Neural crest cell (in vitro differentiated cells): ENCODE results near the gene S100PBP. TPM values are rescaled to one million over a fixed set of nuclear protein-coding genes. Genes with fewer than 3 reads are reported as not detected.

Source experiments
- DNase-seq: peaks from one replicate; pipeline ENCODE4 v3.0.0; 2021; ENCODE audit warnings: low read depth, mixed read lengths, low spot score
- H3K27ac Mint-ChIP-seq: one replicate; pipeline ENCODE4 v1.8.0; 2021; ENCODE audit warnings: mild to moderate bottlenecking, mixed read lengths; ENCODE audit not compliant: unreplicated experiment
- H3K27me3 Mint-ChIP-seq: 2 replicates; pipeline ENCODE4 v1.8.0; 2021; ENCODE audit warnings: low read depth, mild to moderate bottlenecking, mixed read lengths
- H3K36me3 Mint-ChIP-seq: 2 replicates; pipeline ENCODE4 v1.8.0; 2021; ENCODE audit warnings: low read depth, mild to moderate bottlenecking, mixed read lengths
- H3K4me1 Mint-ChIP-seq: 2 replicates; pipeline ENCODE4 v1.8.0; 2021; ENCODE audit warnings: mixed read lengths
- H3K4me3 Mint-ChIP-seq: one replicate; pipeline ENCODE4 v1.8.0; 2021; ENCODE audit warnings: mild to moderate bottlenecking, mixed read lengths
- H3K9me3 Mint-ChIP-seq: 2 replicates; pipeline ENCODE4 v1.8.0; 2021; ENCODE audit warnings: mixed read lengths
- CTCF ChIP-seq: fragments of 200-600 bp; sonication (generic); conservative IDR thresholded peaks from 2 replicates; pipeline ENCODE4 v1.5.0; 2021; ENCODE audit warnings: antibody characterized with exemption, mild to moderate bottlenecking
- total RNA-seq: library from RNA; stranded (reverse); gene quantifications from 2 replicates; pipeline ENCODE4 v1.2.1, GENCODE V29; 2021

The S100PBP gene
- total RNA-seq, 1 donor from 2014 or later = 55.0 TPM

- TF ChIP-seq CTCF = no peak
- peaks cover 3% of the 10 kb centered on the region for H3K36me3 Mint-ChIP-seq
- peaks cover 30% of the 10 kb centered on the region for H3K27me3 Mint-ChIP-seq
- H3K4me1 Mint-ChIP-seq = peaks cover 26% of the 10 kb centered on the region
- no peak overlapping the region for H3K27ac Mint-ChIP-seq
- no peak overlapping the region for H3K4me3 Mint-ChIP-seq
- no peaks in the 10 kb centered on the region for H3K9me3 Mint-ChIP-seq
- no peak for DNase-seq
Measured at GRCh38 chr1:32868085-32868484, 50.6 kb downstream of the S100PBP start.

GRCh38 chr1:32868806-32869455, 51.5 kb downstream of the S100PBP start:
- no peak for DNase-seq
- Mint-ChIP-seq H3K27ac (no peak overlapping the region), H3K36me3 (peaks cover 3% of the 10 kb centered on the region), H3K27me3 (peaks cover 30% of the 10 kb centered on the region), H3K4me1 (peaks cover 26% of the 10 kb centered on the region), H3K9me3 (no peaks in the 10 kb centered on the region), H3K4me3 (peak overlapping the region; percentile 79)
- no peak for TF ChIP-seq CTCF

- Mint-ChIP-seq H3K4me1 (peaks cover 27% of the 10 kb centered on the region), H3K9me3 (no peaks in the 10 kb centered on the region), H3K4me3 (peak overlapping the region; percentile 79), H3K27ac (no peak overlapping the region), H3K27me3 (peaks cover 34% of the 10 kb centered on the region), H3K36me3 (no peaks in the 10 kb centered on the region)
- DNase-seq = no peak
- TF ChIP-seq CTCF = no peak
Measured at GRCh38 chr1:32869923-32870614, 52.6 kb downstream of the S100PBP start.

- no peaks in the 10 kb centered on the region for H3K9me3 Mint-ChIP-seq
- DNase-seq = peak; percentile 50
- peak within 1 kb of the TSS; percentile 81 for H3K4me3 Mint-ChIP-seq
- no peaks in the 10 kb centered on the region for H3K36me3 Mint-ChIP-seq
- no peak for TF ChIP-seq CTCF
- peaks cover 34% of the 10 kb centered on the region for H3K4me1 Mint-ChIP-seq
- no peak within 1 kb of the TSS for H3K27ac Mint-ChIP-seq
- H3K27me3 Mint-ChIP-seq = peaks cover 41% of the 10 kb centered on the region
Measured at GRCh38 chr1:32870615-32871363, 53.3 kb downstream of the S100PBP start, which contains the start of gene FNDC5. TSS of gene FNDC5 (minus strand) at chr1:32870912.

GRCh38 chr1:32871364-32872191, 54.1 kb downstream of the S100PBP start:
- DNase-seq = no peak
- TF ChIP-seq CTCF = no peak
- Mint-ChIP-seq H3K27me3 (peaks cover 42% of the 10 kb centered on the region), H3K36me3 (no peaks in the 10 kb centered on the region), H3K4me1 (peaks cover 30% of the 10 kb centered on the region), H3K4me3 (peak overlapping the region; percentile 81), H3K9me3 (no peaks in the 10 kb centered on the region), H3K27ac (no peak overlapping the region)
